IPS DF 6.9 (cell line): ENCODE data around the gene CDCA7L.

Experiments
- DNase-seq: peaks from one replicate; pipeline ENCODE4 v3.0.0-alpha.2; 2013; ENCODE audit warnings: low read depth, low spot score
- H3K27ac ChIP-seq: one replicate; pipeline ENCODE4 v1.5.1; 2013; ENCODE audit warnings: low read length, control low read depth
- H3K27me3 ChIP-seq: 2 replicates; pipeline ENCODE4 v1.6.1; 2013; ENCODE audit warnings: mild to moderate bottlenecking, low read length; ENCODE audit not compliant: control insufficient read depth, insufficient read depth
- H3K36me3 ChIP-seq: 2 replicates; pipeline ENCODE4 v1.6.1; 2013; ENCODE audit warnings: low read length; ENCODE audit not compliant: control insufficient read depth, insufficient read depth
- H3K4me1 ChIP-seq: 2 replicates; pipeline ENCODE4 v1.6.1; 2013; ENCODE audit warnings: low read length; ENCODE audit not compliant: control insufficient read depth, insufficient read depth
- H3K4me3 ChIP-seq: 2 replicates; pipeline ENCODE4 v1.5.1; 2013; ENCODE audit warnings: mild to moderate bottlenecking, low read length
- H3K9me3 ChIP-seq: 2 replicates; pipeline ENCODE4 v1.6.1; 2013; ENCODE audit warnings: low read length, inconsistent platforms; ENCODE audit not compliant: control insufficient read depth, insufficient read depth
- WGBS: extraction: QIAGEN DNeasy Blood & Tissue Kit; methylation state at CpG from one replicate; pipeline ENCODE4 v1.1.7; 2013; ENCODE audit warnings: mixed read lengths, missing lambda C conversion rate; ENCODE audit not compliant: insufficient read length, insufficient coverage; 5-methylcytosine and 5-hydroxymethylcytosine counted together

Gene CDCA7L

GRCh38 chr7:21966271-21966670 lies 20.6 kb upstream of the CDCA7L start:
- Histone ChIP-seq H3K4me3 (no peak overlapping the region), H3K36me3 (no peaks in the 10 kb centered on the region), H3K27me3 (no peaks in the 10 kb centered on the region), H3K27ac (no peak overlapping the region), H3K4me1 (no peaks in the 10 kb centered on the region), H3K9me3 (no peaks in the 10 kb centered on the region)
- DNase-seq = no peak
- no CpG with 5 or more reads among the region's 1 CpG for WGBS

- no peak for DNase-seq
- Histone ChIP-seq H3K9me3 (no peaks in the 10 kb centered on the region), H3K27ac (no peak overlapping the region), H3K4me1 (no peaks in the 10 kb centered on the region), H3K36me3 (no peaks in the 10 kb centered on the region), H3K27me3 (no peaks in the 10 kb centered on the region), H3K4me3 (no peak overlapping the region)
- WGBS = no CpG with 5 or more reads among the region's 1 CpG
These were observed 19.6 kb upstream of the CDCA7L start for GRCh38 chr7:21965291-21965690.

- Histone ChIP-seq H3K4me1 (no peaks in the 10 kb centered on the region), H3K9me3 (no peaks in the 10 kb centered on the region), H3K4me3 (no peak overlapping the region), H3K27ac (no peak overlapping the region), H3K27me3 (no peaks in the 10 kb centered on the region), H3K36me3 (no peaks in the 10 kb centered on the region)
- DNase-seq = no peak
- no CpG with 5 or more reads among the region's 9 CpGs for WGBS
These were observed 17.0 kb upstream of the CDCA7L start for GRCh38 chr7:21962677-21963076.

DNA sequence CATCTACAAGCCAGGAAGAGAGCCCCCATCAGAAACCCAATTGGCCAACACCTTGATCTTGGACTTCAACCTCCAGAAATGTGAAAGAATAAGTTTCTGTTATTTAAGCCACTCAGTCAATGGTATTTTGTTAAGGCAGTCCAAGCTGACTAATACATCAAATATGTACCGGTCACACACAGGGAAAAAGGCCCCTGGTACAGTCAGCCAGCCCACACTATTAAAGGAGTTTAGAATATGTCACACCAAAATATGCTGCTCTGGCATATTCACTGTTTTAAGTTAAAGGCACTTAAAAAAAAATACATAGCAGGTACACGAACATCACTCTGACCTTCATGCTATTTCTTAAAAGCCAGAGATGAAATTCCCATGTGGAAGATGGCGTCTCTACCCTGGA lies 15.2 kb upstream of the CDCA7L start:
- Histone ChIP-seq H3K4me1 (no peaks in the 10 kb centered on the region), H3K27me3 (no peaks in the 10 kb centered on the region), H3K27ac (no peak overlapping the region), H3K4me3 (no peak overlapping the region), H3K9me3 (no peaks in the 10 kb centered on the region), H3K36me3 (no peaks in the 10 kb centered on the region)
- WGBS = no CpG with 5 or more reads among the region's 3 CpGs
- no peak for DNase-seq

DNA sequence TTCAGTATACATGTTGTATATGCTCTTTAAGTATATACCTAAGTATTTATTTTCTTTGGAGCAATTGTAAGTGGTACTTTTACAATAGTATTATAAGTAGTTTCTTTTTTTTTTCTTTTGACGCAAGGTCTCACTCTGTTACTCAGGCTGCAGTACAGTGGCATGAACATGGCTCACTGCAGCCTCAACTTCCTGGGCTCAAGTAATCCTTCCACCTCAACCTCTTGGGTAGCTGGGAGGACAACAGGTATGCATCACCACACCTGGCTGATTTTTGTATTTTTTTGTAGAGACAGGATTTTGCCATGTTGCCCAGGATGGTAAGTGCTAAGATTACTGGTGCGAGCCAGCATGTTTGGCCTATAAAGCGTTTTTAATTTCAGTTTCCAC lies 13.7 kb upstream of the CDCA7L start:
- H3K9me3 ChIP-seq = no peaks in the 10 kb centered on the region
- no peaks in the 10 kb centered on the region for H3K36me3 ChIP-seq
- H3K27me3 ChIP-seq = no peaks in the 10 kb centered on the region
- no peak for DNase-seq
- H3K4me3 ChIP-seq = no peak overlapping the region
- H3K27ac ChIP-seq = no peak overlapping the region
- no peaks in the 10 kb centered on the region for H3K4me1 ChIP-seq
- WGBS = no CpG with 5 or more reads among the region's 3 CpGs

DNA sequence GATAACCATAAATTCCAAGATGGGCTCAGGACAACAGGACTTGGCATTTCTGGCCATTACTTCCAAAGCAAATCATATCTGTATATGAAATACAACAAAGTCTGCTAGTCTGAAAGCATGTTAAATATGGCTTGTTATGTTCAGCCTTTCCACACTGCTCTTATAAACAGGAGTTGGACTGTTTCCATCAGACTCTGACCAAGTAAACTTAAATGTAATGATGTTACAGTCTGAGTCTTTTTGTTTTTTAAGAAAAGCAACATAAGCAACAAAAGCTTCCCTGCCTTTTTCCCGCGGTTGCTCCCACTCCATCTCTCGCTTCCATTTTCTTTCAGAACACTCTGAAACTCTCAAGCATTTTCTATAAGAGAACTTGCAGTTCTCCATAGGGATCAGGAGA lies 8.1 kb upstream of the CDCA7L start:
- no peaks in the 10 kb centered on the region for H3K9me3 ChIP-seq
- H3K4me3 ChIP-seq = no peak overlapping the region
- DNase-seq = no peak
- no peak overlapping the region for H3K27ac ChIP-seq
- H3K4me1 ChIP-seq = no peaks in the 10 kb centered on the region
- no peaks in the 10 kb centered on the region for H3K27me3 ChIP-seq
- no CpG with 5 or more reads among the region's 3 CpGs for WGBS
- no peaks in the 10 kb centered on the region for H3K36me3 ChIP-seq

DNA sequence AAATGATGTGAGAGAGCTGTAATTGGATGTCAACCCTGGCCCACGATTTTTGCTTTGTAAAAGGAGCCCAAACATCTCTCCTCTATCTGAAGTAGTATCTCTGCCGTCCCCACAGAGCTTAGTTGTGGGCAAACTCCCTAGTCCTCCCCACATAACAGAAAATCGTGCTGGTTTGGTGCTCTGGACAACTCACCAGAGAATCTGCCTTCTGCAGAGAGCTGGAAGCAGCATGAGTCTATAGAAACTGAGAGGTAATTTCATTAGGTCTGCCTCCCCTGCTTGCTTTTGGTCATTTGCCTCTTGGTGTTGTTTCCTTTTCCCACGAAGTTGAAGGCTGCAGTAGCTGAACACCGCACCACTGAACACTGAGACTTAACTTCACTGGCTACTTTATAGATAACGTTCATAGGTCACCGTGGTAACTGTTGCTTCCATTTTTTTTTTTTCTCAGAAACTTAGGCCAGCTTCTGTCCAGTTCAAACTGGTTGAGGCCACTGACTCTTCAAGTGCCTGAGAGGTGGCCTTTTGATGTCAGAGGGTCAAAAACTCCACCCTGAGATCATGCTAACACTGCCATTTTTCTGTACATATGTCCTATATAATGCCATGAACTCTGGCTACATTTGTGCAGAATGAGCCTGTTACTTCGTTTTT lies 3.3 kb upstream of the CDCA7L start:
- no peak for DNase-seq
- no peaks in the 10 kb centered on the region for H3K27me3 ChIP-seq
- no peak overlapping the region for H3K27ac ChIP-seq
- WGBS = no CpG with 5 or more reads among the region's 8 CpGs
- H3K4me3 ChIP-seq = no peak overlapping the region
- no peaks in the 10 kb centered on the region for H3K4me1 ChIP-seq
- no peaks in the 10 kb centered on the region for H3K9me3 ChIP-seq
- H3K36me3 ChIP-seq = no peaks in the 10 kb centered on the region

GRCh38 chr7:21948364-21948763 lies 2.7 kb upstream of the CDCA7L start:
- WGBS = no CpG with 5 or more reads among the region's 2 CpGs
- no peaks in the 10 kb centered on the region for H3K27me3 ChIP-seq
- H3K27ac ChIP-seq = no peak overlapping the region
- H3K36me3 ChIP-seq = no peaks in the 10 kb centered on the region
- no peaks in the 10 kb centered on the region for H3K4me1 ChIP-seq
- H3K4me3 ChIP-seq = no peak overlapping the region
- H3K9me3 ChIP-seq = no peaks in the 10 kb centered on the region
- no peak for DNase-seq

DNA sequence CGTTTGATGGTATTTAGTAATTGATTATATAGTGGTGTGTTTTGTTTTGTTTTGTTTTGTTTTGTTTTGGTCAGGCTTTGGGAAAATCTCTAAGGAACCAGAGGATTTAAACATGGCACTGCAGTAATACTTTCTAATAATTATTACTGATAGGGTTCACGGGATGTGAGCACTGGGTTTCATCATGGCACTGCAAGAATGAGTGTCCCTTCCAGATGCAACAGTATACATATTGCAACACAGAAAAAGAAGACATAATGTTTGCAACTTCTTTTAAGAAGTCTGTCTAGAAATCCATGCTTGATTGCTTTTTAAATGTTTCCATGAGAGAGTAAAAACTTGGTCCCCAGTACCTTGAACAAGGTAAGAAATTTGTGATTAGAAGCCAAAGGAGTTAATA lies 2.2 kb upstream of the CDCA7L start:
- Histone ChIP-seq H3K36me3 (no peaks in the 10 kb centered on the region), H3K27ac (no peak overlapping the region), H3K4me3 (no peak overlapping the region), H3K27me3 (no peaks in the 10 kb centered on the region), H3K4me1 (no peaks in the 10 kb centered on the region), H3K9me3 (no peaks in the 10 kb centered on the region)
- WGBS = 100% methylated on average over 1 of the region's 2 CpGs
- DNase-seq = no peak

DNA sequence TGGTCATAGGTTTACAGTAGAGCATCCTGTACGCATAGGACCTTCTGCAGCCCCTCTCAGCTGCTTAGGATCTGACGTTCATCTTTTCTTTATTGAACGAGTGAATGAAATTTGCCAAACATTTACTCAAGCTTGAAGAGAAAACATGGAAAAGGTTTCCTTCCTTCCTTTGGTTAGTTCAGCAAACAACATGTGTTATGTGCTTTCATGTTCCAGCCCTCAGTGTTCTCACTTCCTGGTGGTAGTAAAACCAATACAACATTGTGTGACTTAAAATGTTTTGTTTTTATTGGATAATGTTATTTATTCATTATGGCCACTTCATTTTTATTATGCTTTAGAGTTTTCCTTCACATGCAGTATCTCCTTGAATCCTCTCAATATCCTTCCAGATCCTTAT lies 1.4 kb upstream of the CDCA7L start:
- no peaks in the 10 kb centered on the region for H3K9me3 ChIP-seq
- no peaks in the 10 kb centered on the region for H3K4me1 ChIP-seq
- no CpG with 5 or more reads among the region's 3 CpGs for WGBS
- H3K4me3 ChIP-seq = no peak overlapping the region
- no peak for DNase-seq
- no peaks in the 10 kb centered on the region for H3K27me3 ChIP-seq
- H3K27ac ChIP-seq = no peak overlapping the region
- no peaks in the 10 kb centered on the region for H3K36me3 ChIP-seq

DNA sequence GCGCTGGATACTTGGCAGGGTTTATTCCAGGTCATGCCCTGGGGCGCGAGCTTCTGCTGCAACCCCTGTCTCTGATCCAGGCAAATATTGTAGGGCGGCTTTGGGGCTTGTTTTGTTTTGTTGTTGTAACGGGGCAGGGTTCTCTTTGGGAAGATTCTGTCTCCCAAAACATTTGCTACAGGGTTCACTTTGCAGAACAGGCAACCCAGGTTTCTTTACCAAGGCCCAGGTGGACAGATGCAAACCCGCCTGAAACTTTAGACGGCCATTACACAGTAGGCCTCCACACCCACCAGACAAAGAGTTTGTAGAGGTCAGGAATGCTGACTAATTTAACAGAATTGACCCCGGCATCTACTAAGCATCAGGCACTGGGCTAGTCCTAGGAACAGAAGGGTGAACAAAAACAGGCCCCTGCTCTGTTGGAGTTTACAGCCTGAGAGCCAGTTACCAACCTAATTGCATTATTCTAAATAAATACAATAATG lies 567 bp upstream of the CDCA7L start:
- Histone ChIP-seq H3K27ac (no peak overlapping the region), H3K27me3 (no peaks in the 10 kb centered on the region), H3K4me3 (peak overlapping the region; percentile 65; the same call in 1 of the 2 replicates), H3K4me1 (no peaks in the 10 kb centered on the region), H3K9me3 (no peaks in the 10 kb centered on the region), H3K36me3 (no peaks in the 10 kb centered on the region)
- no CpG with 5 or more reads among the region's 8 CpGs for WGBS
- no peak for DNase-seq
